ENCODE results near the gene GALNT8. TPM values are rescaled to one million over a fixed set of nuclear protein-coding genes. Genes with fewer than 3 reads are reported as not detected.

Gene GALNT8
- total RNA-seq, 1 experiment from 2014 or later: not detected

- no peaks in the 10 kb centered on the region for H3K27me3 ChIP-seq (replicated peaks; ENCODE audit: insufficient read depth, low read depth, low read length, poor library complexity)
- intact Hi-C loops (cut with micrococcal nuclease; ENCODE audit: unreplicated experiment): no loop called here
- H3K27ac ChIP-seq (ENCODE audit: low read depth, low read length, poor library complexity, severe bottlenecking): no peak overlapping the region
- POLR2A ChIA-PET (ENCODE audit: low non-redundant PET): no interaction called here
- no peaks in the 10 kb centered on the region for H3K4me1 ChIP-seq (ENCODE audit: insufficient read depth, low read length, poor library complexity, severe bottlenecking)
- H3K9me3 ChIP-seq (ENCODE audit: low read depth, low read length, poor library complexity, severe bottlenecking): no peaks in the 10 kb centered on the region
- H3K36me3 ChIP-seq (ENCODE audit: insufficient read depth, low read length, poor library complexity, severe bottlenecking): no peaks in the 10 kb centered on the region
- no TSS peak for BruUV-seq (replicated peaks)
- TF ChIP-seq CTCF (conservative IDR thresholded peaks at IDR 0.05; ENCODE audit: low read depth, low read length) (no peak), EZH2 (IDR thresholded peaks at IDR 0.05; ENCODE audit: borderline replicate concordance, low read depth, low read length, poor library complexity, severe bottlenecking) (no peak)
- no peak for DNase-seq (ENCODE audit: low spot score)
- CTCF ChIA-PET: no interaction called here
- H3K4me3 ChIP-seq (ENCODE audit: low read depth, low read length, poor library complexity, severe bottlenecking): no peak overlapping the region
Observed at GRCh38 chr12:4725057-4725456, 4.9 kb downstream of the GALNT8 start.

- ChIA-PET POLR2A (ENCODE audit: low non-redundant PET) (no interaction called here), CTCF (no interaction called here)
- Histone ChIP-seq H3K36me3 (ENCODE audit: insufficient read depth, low read length, poor library complexity, severe bottlenecking) (no peaks in the 10 kb centered on the region), H3K4me3 (ENCODE audit: low read depth, low read length, poor library complexity, severe bottlenecking) (no peak overlapping the region), H3K9me3 (ENCODE audit: low read depth, low read length, poor library complexity, severe bottlenecking) (no peaks in the 10 kb centered on the region), H3K27ac (ENCODE audit: low read depth, low read length, poor library complexity, severe bottlenecking) (no peak overlapping the region), H3K4me1 (ENCODE audit: insufficient read depth, low read length, poor library complexity, severe bottlenecking) (no peaks in the 10 kb centered on the region), H3K27me3 (replicated peaks; ENCODE audit: insufficient read depth, low read depth, low read length, poor library complexity) (peaks cover 78% of the 10 kb centered on the region)
- BruUV-seq (replicated peaks): no TSS peak
- intact Hi-C loops (cut with micrococcal nuclease; ENCODE audit: unreplicated experiment): no loop called here
- DNase-seq (ENCODE audit: low spot score): no peak
- TF ChIP-seq EZH2 (IDR thresholded peaks at IDR 0.05; ENCODE audit: borderline replicate concordance, low read depth, low read length, poor library complexity, severe bottlenecking): no peak
Observed at GRCh38 chr12:4734625-4735340, 14.6 kb downstream of the GALNT8 start.

DNA sequence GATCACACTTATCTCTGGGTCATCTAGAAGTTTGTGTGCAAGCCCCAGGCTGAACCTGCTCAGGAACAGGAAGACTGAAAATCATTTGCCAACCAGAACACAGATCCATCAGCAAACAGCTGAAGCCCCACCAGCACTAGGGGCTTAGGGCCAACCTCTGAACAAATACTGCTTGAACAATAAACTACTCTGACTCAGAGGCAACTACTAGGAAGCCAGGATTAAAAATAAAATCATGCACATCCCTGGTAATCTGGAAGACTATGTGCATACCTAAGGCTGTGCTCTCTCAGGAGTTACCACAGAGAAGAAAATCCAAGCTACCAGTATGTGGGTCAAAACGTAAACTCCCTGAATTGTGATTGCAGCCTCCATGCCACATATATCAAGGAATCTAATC is 15.9 kb downstream of the GALNT8 start:
- Histone ChIP-seq H3K27ac (ENCODE audit: low read depth, low read length, poor library complexity, severe bottlenecking) (no peak overlapping the region), H3K4me3 (ENCODE audit: low read depth, low read length, poor library complexity, severe bottlenecking) (no peak overlapping the region), H3K4me1 (ENCODE audit: insufficient read depth, low read length, poor library complexity, severe bottlenecking) (no peaks in the 10 kb centered on the region), H3K27me3 (replicated peaks; ENCODE audit: insufficient read depth, low read depth, low read length, poor library complexity) (peaks cover 85% of the 10 kb centered on the region), H3K36me3 (ENCODE audit: insufficient read depth, low read length, poor library complexity, severe bottlenecking) (no peaks in the 10 kb centered on the region), H3K9me3 (ENCODE audit: low read depth, low read length, poor library complexity, severe bottlenecking) (no peaks in the 10 kb centered on the region)
- TF ChIP-seq CTCF (conservative IDR thresholded peaks at IDR 0.05; ENCODE audit: low read depth, low read length): no peak
- TF ChIP-seq EZH2 (IDR thresholded peaks at IDR 0.05; ENCODE audit: borderline replicate concordance, low read depth, low read length, poor library complexity, severe bottlenecking): no peak
- intact Hi-C loops (cut with micrococcal nuclease; ENCODE audit: unreplicated experiment): no loop called here
- POLR2A ChIA-PET (ENCODE audit: low non-redundant PET): no interaction called here
- no TSS peak for BruUV-seq (replicated peaks)
- CTCF ChIA-PET: no interaction called here
- no peak for DNase-seq (ENCODE audit: low spot score)

- Histone ChIP-seq H3K4me1 (ENCODE audit: insufficient read depth, low read length, poor library complexity, severe bottlenecking) (no peaks in the 10 kb centered on the region), H3K36me3 (ENCODE audit: insufficient read depth, low read length, poor library complexity, severe bottlenecking) (no peaks in the 10 kb centered on the region), H3K9me3 (ENCODE audit: low read depth, low read length, poor library complexity, severe bottlenecking) (no peaks in the 10 kb centered on the region), H3K27me3 (replicated peaks; ENCODE audit: insufficient read depth, low read depth, low read length, poor library complexity) (peaks cover 82% of the 10 kb centered on the region), H3K4me3 (ENCODE audit: low read depth, low read length, poor library complexity, severe bottlenecking) (no peak overlapping the region), H3K27ac (ENCODE audit: low read depth, low read length, poor library complexity, severe bottlenecking) (no peak overlapping the region)
- no TSS peak for BruUV-seq (replicated peaks)
- POLR2A ChIA-PET (ENCODE audit: low non-redundant PET): no interaction called here
- TF ChIP-seq EZH2 (IDR thresholded peaks at IDR 0.05; ENCODE audit: borderline replicate concordance, low read depth, low read length, poor library complexity, severe bottlenecking) (no peak), CTCF (conservative IDR thresholded peaks at IDR 0.05; ENCODE audit: low read depth, low read length) (no peak)
- intact Hi-C loops (cut with micrococcal nuclease; ENCODE audit: unreplicated experiment): no loop called here
- CTCF ChIA-PET: no interaction called here
- no peak for DNase-seq (ENCODE audit: low spot score)
Observed at GRCh38 chr12:4738541-4738940, 18.3 kb downstream of the GALNT8 start.

Measured in A673 (cell line).